ENCODE measurements around the gene COL9A3.

COL9A3 gene

DNA sequence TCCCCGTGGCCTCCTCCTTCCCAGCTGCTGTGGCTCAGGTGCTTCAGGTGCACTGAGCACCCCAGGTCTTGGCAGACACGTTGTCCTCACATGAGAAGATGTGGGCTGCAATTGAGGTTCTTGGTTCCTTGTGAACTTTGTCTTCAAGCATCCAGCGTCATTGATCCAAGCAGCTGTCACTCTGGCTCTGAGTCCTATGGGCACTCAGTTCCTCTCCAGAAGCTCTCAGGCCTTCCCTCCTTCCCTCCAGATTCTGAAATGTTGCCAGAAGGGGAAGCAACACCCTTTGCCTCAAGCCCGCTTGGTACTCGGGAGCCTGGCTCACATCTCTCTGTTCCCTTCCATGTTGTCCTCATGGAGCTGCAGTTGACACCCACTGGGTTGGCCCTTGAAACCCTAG is 29.0 kb upstream of the COL9A3 start:
- H3K4me3 ChIP-seq (ENCODE audit: severe bottlenecking): no peak overlapping the region
- H3K27me3 ChIP-seq (ENCODE audit: insufficient read depth, poor library complexity, severe bottlenecking): no peaks in the 10 kb centered on the region
- no peak for DNase-seq (ENCODE audit: low spot score)
- ATAC-seq (ENCODE audit: low read depth): no peak
- H3K9me3 ChIP-seq (ENCODE audit: severe bottlenecking): no peaks in the 10 kb centered on the region
- H3K36me3 ChIP-seq (ENCODE audit: low read depth): no peaks in the 10 kb centered on the region
- no peak overlapping the region for H3K27ac ChIP-seq (ENCODE audit: poor library complexity, severe bottlenecking)
- peaks cover 3% of the 10 kb centered on the region for H3K4me1 ChIP-seq (ENCODE audit: insufficient read depth, poor library complexity, severe bottlenecking)
- no peak for TF ChIP-seq CTCF (IDR thresholded peaks at IDR 0.05; ENCODE audit: poor library complexity, severe bottlenecking)

- DNase-seq (ENCODE audit: low spot score): no peak
Observed at GRCh38 chr20:62788607-62789006, 28.2 kb upstream of the COL9A3 start.

DNA sequence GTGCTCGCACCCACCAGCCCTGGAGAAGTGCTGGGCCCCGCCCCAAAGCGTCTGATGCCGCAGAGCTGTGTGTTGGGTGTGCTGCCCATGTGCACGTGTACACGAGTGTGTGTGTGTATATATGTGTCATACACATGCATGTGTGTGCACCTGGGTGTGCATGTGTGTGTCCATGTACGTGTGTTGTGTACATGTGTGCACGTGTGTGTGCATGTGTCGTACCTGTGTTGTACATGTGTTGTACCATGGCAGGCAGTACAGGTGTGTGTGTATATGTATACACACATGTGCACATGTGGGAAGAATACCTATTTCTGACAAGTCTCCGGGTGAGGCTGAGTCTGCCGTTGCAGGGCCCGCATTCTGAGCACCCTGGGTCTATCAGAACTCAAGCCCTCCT is 26.8 kb upstream of the COL9A3 start:
- Histone ChIP-seq H3K36me3 (ENCODE audit: low read depth) (no peaks in the 10 kb centered on the region), H3K27ac (ENCODE audit: poor library complexity, severe bottlenecking) (no peak overlapping the region), H3K27me3 (ENCODE audit: insufficient read depth, poor library complexity, severe bottlenecking) (no peaks in the 10 kb centered on the region), H3K9me3 (ENCODE audit: severe bottlenecking) (no peaks in the 10 kb centered on the region), H3K4me1 (ENCODE audit: insufficient read depth, poor library complexity, severe bottlenecking) (peaks cover 12% of the 10 kb centered on the region), H3K4me3 (ENCODE audit: severe bottlenecking) (no peak overlapping the region)
- no peak for ATAC-seq (ENCODE audit: low read depth)
- no peak for DNase-seq (ENCODE audit: low spot score)
- TF ChIP-seq CTCF (IDR thresholded peaks at IDR 0.05; ENCODE audit: poor library complexity, severe bottlenecking): no peak

More at GRCh38 chr20:62788607-62789006, 28.2 kb upstream of the COL9A3 start:
- no peak for TF ChIP-seq CTCF (IDR thresholded peaks at IDR 0.05; ENCODE audit: poor library complexity, severe bottlenecking)
- Histone ChIP-seq H3K9me3 (ENCODE audit: severe bottlenecking) (no peaks in the 10 kb centered on the region), H3K4me3 (ENCODE audit: severe bottlenecking) (no peak overlapping the region), H3K36me3 (ENCODE audit: low read depth) (no peaks in the 10 kb centered on the region), H3K4me1 (ENCODE audit: insufficient read depth, poor library complexity, severe bottlenecking) (peaks cover 4% of the 10 kb centered on the region), H3K27ac (ENCODE audit: poor library complexity, severe bottlenecking) (no peak overlapping the region), H3K27me3 (ENCODE audit: insufficient read depth, poor library complexity, severe bottlenecking) (no peaks in the 10 kb centered on the region)
- ATAC-seq (ENCODE audit: low read depth): no peak

DNA sequence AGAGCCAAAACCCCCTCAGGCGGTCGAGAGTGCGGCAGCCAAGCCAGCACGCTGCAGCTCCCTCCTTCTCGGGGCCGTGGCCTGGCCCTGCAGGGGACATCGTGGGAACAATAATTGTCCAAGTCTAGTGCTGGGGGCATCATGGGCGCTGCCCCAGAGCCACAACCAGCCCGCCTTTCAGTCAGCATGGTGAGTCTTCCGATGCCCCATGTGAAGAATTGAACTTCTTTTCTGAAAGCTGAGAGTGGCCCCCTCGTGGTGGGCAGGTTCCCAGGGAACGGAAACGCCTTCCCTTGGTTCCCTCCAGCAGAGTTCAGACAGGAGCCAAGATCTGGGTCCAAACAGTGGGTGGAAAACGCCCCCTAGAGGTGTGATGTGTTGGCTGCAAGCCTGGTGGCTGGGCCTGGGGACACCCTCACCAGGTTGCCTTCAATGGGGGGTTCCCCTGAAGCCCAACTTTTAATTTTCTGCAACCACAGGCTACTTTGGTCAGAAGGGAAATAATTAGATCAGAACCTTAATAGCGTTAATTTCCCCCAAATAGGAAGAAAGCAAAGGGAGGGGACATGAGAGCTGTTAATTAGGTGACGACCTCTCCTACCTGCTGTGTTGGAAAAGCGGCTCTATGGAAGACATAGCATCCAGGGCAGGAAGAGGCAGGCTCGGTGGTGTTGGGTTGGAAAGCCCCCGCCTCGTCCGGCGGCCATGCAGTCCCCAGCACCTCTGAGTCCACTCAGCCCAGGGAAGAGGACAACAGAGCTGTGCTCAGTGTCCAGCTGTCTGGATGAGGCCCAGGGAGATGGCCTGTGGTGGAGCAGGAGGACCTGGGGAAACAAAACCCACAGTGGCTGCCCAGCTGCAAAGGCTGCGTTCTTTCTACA is 25.3 kb upstream of the COL9A3 start:
- TF ChIP-seq CTCF (IDR thresholded peaks at IDR 0.05; ENCODE audit: poor library complexity, severe bottlenecking): peak; percentile 100
- H3K9me3 ChIP-seq (ENCODE audit: severe bottlenecking): no peaks in the 10 kb centered on the region
- no peak for DNase-seq (ENCODE audit: low spot score)
- no peaks in the 10 kb centered on the region for H3K27me3 ChIP-seq (ENCODE audit: insufficient read depth, poor library complexity, severe bottlenecking)
- no peaks in the 10 kb centered on the region for H3K36me3 ChIP-seq (ENCODE audit: low read depth)
- H3K27ac ChIP-seq (ENCODE audit: poor library complexity, severe bottlenecking): peak overlapping the region; percentile 28
- peaks cover 15% of the 10 kb centered on the region for H3K4me1 ChIP-seq (ENCODE audit: insufficient read depth, poor library complexity, severe bottlenecking)
- peak; percentile 49 for ATAC-seq (ENCODE audit: low read depth)
- H3K4me3 ChIP-seq (ENCODE audit: severe bottlenecking): no peak overlapping the region

All from RWPE2 (cell line).